Measurements from ENCODE around the gene CCNJL.

DNA sequence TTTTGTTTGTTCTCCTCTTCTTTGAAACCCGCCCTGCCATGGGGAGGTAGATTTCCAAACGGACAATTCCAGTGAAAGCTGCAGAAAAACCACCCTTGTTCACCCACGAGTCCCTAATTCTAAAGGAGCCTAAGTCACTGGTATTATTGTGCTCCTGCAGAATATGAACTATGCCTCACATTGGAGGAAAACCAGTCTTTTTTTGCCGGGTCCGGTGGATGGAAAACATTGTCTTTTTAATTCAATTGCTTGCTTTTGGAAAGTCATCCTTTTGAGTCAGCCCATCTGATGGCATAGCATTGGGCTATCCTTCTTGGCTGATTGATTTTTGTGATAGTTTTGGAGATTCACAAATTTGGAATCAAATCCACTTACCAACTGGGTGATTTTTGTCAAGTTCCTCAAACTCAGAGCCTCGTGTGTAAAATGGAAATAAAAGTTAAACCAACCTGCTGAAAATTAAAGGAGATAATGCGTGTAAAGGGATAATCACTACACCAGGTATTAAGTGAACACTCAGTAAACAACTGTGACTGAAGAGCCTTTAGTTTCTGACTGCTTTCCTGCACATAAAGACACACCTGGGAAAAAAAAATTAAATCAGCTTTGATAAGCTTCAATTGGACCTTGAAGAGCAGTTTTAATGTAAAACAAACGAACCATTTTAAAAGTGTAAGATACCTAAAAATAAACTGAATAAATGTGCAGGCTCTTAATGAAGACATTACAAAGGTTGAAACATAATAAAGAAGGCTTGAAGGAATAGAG lies 780 bp upstream of the CCNJL start:
- TF ChIP-seq CTCF (IDR thresholded peaks at IDR 0.05), result no peak
- TF ChIP-seq EZH2phosphoT487 (IDR thresholded peaks at IDR 0.05), result no peak
